Measurements from ENCODE around the gene NKAIN2. TPM values are rescaled to one million over a fixed set of nuclear protein-coding genes. Genes with fewer than 3 reads are reported as not detected.

NKAIN2 gene
- total and polyA plus RNA-seq, 9 of the 15 experiments (the other 6 are each of a cell fraction or from before 2014, with no cell fraction given) = not detected

DNA sequence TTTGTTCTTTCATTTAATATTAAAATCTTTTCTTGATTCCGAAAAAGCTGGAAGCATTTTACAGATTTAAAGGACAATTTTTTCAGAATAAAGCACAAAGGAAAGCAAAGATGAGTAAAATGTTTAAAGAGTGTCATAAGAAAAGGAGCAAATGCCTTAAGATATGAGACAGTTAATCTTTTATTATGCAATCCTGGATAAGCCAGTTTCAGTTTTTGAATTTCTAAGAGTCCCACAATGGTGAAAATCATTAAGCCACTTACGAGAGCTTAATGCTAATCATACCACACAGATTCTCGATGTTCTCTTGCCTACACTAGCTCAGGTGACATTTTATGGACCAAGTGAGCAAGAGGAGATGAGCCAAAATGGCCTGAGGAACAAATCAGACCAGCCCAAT, 1054.9 kb downstream of the NKAIN2 start (continued):
- TF ChIP-seq, protein P1, sequence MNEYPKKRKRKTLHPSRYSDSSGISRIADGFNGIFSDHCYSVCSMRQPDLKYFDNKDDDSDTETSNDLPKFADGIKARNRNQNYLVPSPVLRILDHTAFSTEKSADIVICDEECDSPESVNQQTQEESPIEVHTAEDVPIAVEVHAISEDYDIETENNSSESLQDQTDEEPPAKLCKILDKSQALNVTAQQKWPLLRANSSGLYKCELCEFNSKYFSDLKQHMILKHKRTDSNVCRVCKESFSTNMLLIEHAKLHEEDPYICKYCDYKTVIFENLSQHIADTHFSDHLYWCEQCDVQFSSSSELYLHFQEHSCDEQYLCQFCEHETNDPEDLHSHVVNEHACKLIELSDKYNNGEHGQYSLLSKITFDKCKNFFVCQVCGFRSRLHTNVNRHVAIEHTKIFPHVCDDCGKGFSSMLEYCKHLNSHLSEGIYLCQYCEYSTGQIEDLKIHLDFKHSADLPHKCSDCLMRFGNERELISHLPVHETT (CRISPR knock-in tag; conservative IDR thresholded peaks at IDR 0.05 in 1 of 2, IDR thresholded peaks at IDR 0.05 in 1 of 2) = no peak
- TF ChIP-seq, protein P2, sequence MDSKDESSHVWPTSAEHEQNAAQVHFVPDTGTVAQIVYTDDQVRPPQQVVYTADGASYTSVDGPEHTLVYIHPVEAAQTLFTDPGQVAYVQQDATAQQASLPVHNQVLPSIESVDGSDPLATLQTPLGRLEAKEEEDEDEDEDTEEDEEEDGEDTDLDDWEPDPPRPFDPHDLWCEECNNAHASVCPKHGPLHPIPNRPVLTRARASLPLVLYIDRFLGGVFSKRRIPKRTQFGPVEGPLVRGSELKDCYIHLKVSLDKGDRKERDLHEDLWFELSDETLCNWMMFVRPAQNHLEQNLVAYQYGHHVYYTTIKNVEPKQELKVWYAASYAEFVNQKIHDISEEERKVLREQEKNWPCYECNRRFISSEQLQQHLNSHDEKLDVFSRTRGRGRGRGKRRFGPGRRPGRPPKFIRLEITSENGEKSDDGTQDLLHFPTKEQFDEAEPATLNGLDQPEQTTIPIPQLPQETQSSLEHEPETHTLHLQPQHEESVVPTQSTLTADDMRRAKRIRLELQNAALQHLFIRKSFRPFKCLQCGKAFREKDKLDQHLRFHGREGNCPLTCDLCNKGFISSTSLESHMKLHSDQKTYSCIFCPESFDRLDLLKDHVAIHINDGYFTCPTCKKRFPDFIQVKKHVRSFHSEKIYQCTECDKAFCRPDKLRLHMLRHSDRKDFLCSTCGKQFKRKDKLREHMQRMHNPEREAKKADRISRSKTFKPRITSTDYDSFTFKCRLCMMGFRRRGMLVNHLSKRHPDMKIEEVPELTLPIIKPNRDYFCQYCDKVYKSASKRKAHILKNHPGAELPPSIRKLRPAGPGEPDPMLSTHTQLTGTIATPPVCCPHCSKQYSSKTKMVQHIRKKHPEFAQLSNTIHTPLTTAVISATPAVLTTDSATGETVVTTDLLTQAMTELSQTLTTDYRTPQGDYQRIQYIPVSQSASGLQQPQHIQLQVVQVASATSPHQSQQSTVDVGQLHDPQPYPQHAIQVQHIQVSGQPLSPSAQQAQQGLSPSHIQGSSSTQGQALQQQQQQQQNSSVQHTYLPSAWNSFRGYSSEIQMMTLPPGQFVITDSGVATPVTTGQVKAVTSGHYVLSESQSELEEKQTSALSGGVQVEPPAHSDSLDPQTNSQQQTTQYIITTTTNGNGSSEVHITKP (IDR thresholded peaks at IDR 0.05; ENCODE audit: partially characterized antibody) = no peak

DNA sequence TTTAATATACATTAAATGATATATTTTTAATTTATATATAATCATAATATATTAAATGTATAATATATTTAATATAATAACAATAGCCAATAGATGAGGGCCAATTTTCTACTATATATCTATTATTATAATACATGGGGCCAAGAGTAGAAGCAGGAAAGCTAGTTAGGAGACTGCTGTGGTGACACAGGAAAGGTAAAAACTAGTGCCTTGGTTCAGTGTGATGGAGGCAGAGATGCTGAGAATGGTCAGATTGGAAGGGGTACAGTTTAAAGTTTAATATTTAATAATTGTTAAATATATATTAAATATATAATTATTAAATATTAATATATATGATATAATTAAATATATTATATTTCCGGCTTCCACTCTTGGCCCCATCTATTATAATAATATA, 1055.7 kb downstream of the NKAIN2 start:
- Histone ChIP-seq H3K9me3 (replicated peaks; ENCODE audit: control insufficient read depth, insufficient read depth, low read depth, low read length) (no peaks in the 10 kb centered on the region), H3K9me1 (ENCODE audit: control insufficient read depth, insufficient read depth, low read length) (no peaks in the 10 kb centered on the region), H4K20me1 (replicated peaks; ENCODE audit: control insufficient read depth, insufficient read depth, low read length) (no peaks in the 10 kb centered on the region), H3K4me2 (ENCODE audit: insufficient read depth, low read length) (no peak overlapping the region), H3K9ac (ENCODE audit: insufficient read depth in 1 of 2, low read depth in 2 of 2, low read length in 2 of 2) (no peak overlapping the region), H2AFZ (ENCODE audit: low read depth, low read length) (no peak overlapping the region), H3K4me1 (replicated peaks in 1 of 2; ENCODE audit: control insufficient read depth in 2 of 2, insufficient read depth in 2 of 2, low read length in 2 of 2) (no peaks in the 10 kb centered on the region), H3K36me3 (ENCODE audit: control insufficient read depth, insufficient read depth, low read length) (no peaks in the 10 kb centered on the region), H3K4me3 (no peak overlapping the region), H3K27ac (ENCODE audit: extremely low read depth, low read depth, low read length) (no peak overlapping the region), H3K79me2 (ENCODE audit: control insufficient read depth, insufficient read depth, low read length) (no peaks in the 10 kb centered on the region), H3K27me3 (ENCODE audit: control insufficient read depth in 2 of 2, insufficient read depth in 2 of 2, low read length in 2 of 2) (no peaks in the 10 kb centered on the region)
- intact Hi-C loops (cut with micrococcal nuclease) (loop anchor here (10.0 kb wide), 2 partner anchors 1055 to 1465 kb away; partner anchors contain the start of gene NKAIN2), in situ Hi-C loops (cut with MboI) (no loop called here)
- FAIRE-seq = no peak
- DNase-seq (ENCODE audit: extremely low read depth in 1 of 4, low spot score in 3 of 4) = no peak
- no peak for TF ChIP-seq EP300 (IDR thresholded peaks at IDR 0.05; ENCODE audit: low read length)
- no peak for TF ChIP-seq HNRNPUL1 (IDR thresholded peaks at IDR 0.05; ENCODE audit: low read length)
- no peak for TF ChIP-seq ZC3H8 (IDR thresholded peaks at IDR 0.05)
- no peak for TF ChIP-seq ZNF140 (CRISPR knock-in tag; IDR thresholded peaks at IDR 0.05)
- TF ChIP-seq EP400 (IDR thresholded peaks at IDR 0.05) = no peak
- no peak for TF ChIP-seq BCOR (IDR thresholded peaks at IDR 0.05)
- no peak for TF ChIP-seq STAG1 (CRISPR knock-in tag; IDR thresholded peaks at IDR 0.05; ENCODE audit: borderline replicate concordance)
- TF ChIP-seq, protein P3, sequence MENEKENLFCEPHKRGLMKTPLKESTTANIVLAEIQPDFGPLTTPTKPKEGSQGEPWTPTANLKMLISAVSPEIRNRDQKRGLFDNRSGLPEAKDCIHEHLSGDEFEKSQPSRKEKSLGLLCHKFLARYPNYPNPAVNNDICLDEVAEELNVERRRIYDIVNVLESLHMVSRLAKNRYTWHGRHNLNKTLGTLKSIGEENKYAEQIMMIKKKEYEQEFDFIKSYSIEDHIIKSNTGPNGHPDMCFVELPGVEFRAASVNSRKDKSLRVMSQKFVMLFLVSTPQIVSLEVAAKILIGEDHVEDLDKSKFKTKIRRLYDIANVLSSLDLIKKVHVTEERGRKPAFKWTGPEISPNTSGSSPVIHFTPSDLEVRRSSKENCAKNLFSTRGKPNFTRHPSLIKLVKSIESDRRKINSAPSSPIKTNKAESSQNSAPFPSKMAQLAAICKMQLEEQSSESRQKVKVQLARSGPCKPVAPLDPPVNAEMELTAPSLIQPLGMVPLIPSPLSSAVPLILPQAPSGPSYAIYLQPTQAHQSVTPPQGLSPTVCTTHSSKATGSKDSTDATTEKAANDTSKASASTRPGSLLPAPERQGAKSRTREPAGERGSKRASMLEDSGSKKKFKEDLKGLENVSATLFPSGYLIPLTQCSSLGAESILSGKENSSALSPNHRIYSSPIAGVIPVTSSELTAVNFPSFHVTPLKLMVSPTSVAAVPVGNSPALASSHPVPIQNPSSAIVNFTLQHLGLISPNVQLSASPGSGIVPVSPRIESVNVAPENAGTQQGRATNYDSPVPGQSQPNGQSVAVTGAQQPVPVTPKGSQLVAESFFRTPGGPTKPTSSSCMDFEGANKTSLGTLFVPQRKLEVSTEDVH (IDR thresholded peaks at IDR 0.05; ENCODE audit: low read depth, partially characterized antibody) = no peak
- no peak for TF ChIP-seq ZKSCAN1 (IDR thresholded peaks at IDR 0.05; ENCODE audit: low read depth, low read length)
- TF ChIP-seq, protein P4, sequence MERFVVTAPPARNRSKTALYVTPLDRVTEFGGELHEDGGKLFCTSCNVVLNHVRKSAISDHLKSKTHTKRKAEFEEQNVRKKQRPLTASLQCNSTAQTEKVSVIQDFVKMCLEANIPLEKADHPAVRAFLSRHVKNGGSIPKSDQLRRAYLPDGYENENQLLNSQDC (CRISPR knock-in tag; IDR thresholded peaks at IDR 0.05) = no peak
- TF ChIP-seq HDAC2 (IDR thresholded peaks at IDR 0.05) = no peak
- no peak for TF ChIP-seq BRD9 (IDR thresholded peaks at IDR 0.05; ENCODE audit: low read depth, partially characterized antibody)
- POLR2A ChIA-PET = no interaction called here
- BruUV-seq (replicated peaks) = no TSS peak
- ATAC-seq = no peak
- 0% methylated on average over 1 of the region's 1 CpG for WGBS (ENCODE audit: insufficient coverage, low coverage, missing lambda C conversion rate)
- CTCF ChIA-PET (ENCODE audit: low intra/inter-chr PET ratio) = no interaction called here
